ENCODE results near the gene CD276.

- TF ChIP-seq EZH2phosphoT487 (conservative IDR thresholded peaks at IDR 0.05; ENCODE audit: low read length) (no peak), CTCF (IDR thresholded peaks at IDR 0.05; ENCODE audit: insufficient read depth, low read length, poor library complexity, severe bottlenecking) (no peak)
These were observed 2.2 kb upstream of the CD276 start for GRCh38 chr15:73681856-73682599.

All from SU-DHL-6 (cell line).